GM08714 (cell line): ENCODE measurements around the gene ZNF37A.
"Not testable (repeated sequence)": the region's sequence is repeated elsewhere in the genome, so short reads cannot be mapped to it uniquely, and the experiment has no call there.

Experiments
- H3K4me3 ChIP-seq: fragments of 200-500 bp; sonication (Bioruptor generic); 2 replicates; pipeline ENCODE4 v1.5.1; 2014; ENCODE audit warnings: mild to moderate bottlenecking, low read length, inconsistent platforms
- ZNF274 ChIP-seq: IDR thresholded peaks from 2 replicates; pipeline ENCODE4 v1.6.1; 2012; ENCODE audit warnings: mild to moderate bottlenecking, low read depth, low read length

Gene ZNF37A

DNA sequence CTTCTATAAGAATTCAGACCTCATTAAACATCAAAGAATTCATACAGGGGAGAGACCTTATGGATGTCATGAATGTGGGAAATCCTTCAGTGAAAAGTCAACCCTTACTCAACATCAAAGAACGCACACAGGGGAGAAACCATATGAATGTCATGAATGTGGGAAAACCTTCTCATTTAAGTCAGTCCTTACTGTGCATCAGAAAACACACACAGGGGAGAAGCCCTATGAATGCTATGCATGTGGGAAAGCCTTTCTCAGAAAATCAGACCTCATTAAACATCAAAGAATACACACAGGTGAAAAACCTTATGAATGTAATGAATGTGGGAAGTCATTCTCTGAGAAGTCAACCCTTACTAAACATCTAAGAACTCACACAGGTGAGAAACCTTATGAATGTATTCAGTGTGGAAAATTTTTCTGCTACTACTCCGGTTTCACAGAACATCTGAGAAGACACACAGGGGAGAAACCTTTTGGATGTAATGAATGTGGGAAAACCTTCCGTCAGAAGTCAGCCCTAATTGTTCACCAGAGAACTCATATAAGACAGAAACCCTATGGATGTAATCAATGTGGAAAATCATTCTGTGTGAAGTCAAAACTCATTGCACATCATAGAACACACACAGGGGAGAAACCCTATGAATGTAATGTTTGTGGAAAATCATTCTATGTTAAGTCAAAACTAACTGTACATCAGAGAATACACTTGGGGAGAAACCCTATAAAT lies 24.1 kb downstream of the ZNF37A start:
- peak; percentile 55 for TF ChIP-seq ZNF274
- H3K4me3 ChIP-seq = no peak overlapping the region

DNA sequence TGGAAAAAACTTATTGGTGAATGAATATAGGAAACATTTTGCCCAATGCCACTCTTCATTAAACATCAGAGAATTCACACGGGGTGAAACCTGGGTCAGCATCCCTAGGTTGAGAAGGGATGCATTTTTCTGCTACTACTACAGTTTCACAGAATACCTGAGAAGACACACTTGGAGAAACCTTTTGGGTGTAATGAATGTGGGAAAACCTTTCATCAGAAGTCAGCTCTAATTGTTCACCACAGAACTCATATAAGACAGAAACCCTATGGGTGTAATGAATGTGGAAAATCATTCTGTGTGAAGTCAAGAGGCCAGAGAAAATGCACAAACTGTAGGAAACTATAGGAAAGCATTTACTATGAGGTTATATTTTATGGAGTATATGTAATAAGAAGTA lies 24.9 kb downstream of the ZNF37A start:
- no peak for TF ChIP-seq ZNF274
- H3K4me3 ChIP-seq = no peak overlapping the region

GRCh38 chr10:38127812-38128211 lies 33.7 kb downstream of the ZNF37A start:
- TF ChIP-seq ZNF274 = no peak
- no peak overlapping the region for H3K4me3 ChIP-seq

- H3K4me3 ChIP-seq = no peak overlapping the region
- no peak for TF ChIP-seq ZNF274
Observed at GRCh38 chr10:38143587-38143986, 49.5 kb downstream of the ZNF37A start.

DNA sequence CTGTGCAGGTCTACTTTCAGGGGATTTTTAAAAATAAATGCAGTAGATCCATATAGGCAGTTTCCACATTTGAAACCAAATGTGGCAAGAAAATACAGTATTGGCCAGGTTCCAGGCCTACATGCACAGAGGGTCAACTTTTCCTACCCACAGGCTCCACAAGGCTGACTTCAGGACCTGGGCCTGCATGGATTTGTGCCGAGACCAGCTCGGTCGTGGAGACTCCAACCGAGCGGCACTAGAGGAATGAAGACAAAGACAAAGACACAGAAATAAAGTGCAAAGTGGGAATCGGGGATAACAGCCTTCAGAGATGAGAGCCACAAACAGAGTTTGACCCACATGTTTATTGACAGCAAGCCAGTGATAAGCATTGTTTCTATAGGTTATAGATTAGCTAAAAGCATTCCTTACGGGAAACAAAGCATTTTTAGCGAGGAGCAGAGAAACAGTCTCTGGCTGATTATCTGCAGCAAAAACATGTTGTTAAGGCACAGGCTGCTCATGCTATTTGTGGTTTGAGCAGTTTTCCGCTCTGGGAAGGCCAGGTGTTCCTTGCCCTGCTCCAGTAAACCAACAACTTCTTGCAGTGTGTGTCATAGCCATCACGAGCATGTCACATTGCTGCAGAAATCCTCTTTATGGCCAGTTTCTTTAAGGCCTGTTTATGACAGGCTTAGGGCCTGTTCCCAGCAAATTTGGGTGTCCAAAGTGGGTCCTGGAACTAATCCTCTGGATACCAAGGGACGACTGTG lies 52.6 kb downstream of the ZNF37A start:
- no peak overlapping the region for H3K4me3 ChIP-seq

GRCh38 chr10:38147686-38148085 lies 53.5 kb downstream of the ZNF37A start:
- no peak for TF ChIP-seq ZNF274
- no peak overlapping the region for H3K4me3 ChIP-seq

More for the DNA sequence above, 52.6 kb downstream of the ZNF37A start:
- TF ChIP-seq ZNF274 = no peak

GRCh38 chr10:38150891-38151463 lies 56.8 kb downstream of the ZNF37A start:
- not testable (repeated sequence) for H3K4me3 ChIP-seq

DNA sequence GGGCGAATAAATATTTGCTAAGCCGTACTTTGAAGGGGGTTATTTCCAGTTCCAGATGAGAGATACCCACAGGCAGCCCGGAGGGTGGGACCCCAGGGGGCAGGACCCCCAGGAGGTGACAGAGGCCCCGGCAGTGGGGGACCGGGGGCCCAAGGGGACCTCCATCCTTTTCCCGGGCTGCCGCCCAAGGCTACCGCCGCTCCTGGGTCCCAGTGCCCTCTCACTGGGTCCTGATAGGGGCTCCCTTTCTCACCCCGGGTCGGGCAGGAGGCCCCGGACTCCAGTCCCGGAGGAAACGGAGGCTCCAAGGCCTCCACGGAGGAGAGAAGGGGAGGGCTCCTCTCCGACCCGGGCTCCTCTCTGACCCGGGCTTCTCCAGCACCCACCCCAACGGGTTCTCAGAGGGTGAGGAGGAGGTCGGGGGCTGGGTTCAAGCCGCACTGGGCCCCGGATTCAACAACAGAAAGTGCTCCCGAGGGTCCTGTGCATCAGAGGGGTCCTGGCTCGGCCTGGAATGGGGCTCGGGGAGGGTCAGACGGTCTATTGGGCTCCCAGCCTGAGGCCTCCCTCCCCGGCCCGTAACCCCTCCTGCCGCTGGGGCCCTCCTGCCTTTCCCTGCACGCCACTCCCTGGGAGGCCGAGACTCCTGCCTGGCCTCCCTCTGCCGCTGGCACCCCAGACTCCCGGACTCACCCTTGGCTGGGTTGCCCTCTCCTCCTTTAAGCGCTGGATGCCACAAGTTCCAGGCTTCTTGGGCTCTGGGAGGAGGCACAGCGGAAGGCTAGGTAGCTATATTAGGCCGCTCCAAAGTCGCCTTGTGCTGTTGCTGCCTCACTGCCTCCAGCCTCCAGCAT lies 62.5 kb downstream of the ZNF37A start:
- no peak for TF ChIP-seq ZNF274

DNA sequence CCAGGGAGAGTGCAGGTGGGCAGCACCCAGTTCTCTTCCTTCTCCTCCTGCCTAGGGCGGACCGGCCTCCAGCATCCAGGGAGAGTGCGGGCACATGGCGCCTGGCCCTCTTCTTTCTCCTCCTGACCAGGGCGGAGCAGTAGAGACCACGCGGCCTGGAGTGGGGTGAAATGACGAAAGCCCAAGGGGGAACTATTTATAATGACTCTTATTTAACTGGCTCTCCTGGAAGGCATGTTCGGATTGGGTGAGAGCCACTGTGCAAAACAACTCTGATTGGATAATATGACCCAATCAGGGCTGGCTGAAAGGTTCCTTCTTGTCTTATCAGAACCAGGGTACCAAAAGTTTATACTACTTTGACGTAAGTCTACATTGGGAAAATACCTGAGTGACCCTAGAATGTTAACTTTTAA lies 63.1 kb downstream of the ZNF37A start:
- H3K4me3 ChIP-seq = no peak overlapping the region
- no peak for TF ChIP-seq ZNF274

More for the DNA sequence above, 62.5 kb downstream of the ZNF37A start:
- H3K4me3 ChIP-seq = no peak overlapping the region

GRCh38 chr10:38159004-38159403 lies 64.9 kb downstream of the ZNF37A start:
- H3K4me3 ChIP-seq = no peak overlapping the region
- TF ChIP-seq ZNF274 = no peak

GRCh38 chr10:38163617-38164016 lies 69.5 kb downstream of the ZNF37A start:
- H3K4me3 ChIP-seq = no peak overlapping the region
- TF ChIP-seq ZNF274 = no peak

DNA sequence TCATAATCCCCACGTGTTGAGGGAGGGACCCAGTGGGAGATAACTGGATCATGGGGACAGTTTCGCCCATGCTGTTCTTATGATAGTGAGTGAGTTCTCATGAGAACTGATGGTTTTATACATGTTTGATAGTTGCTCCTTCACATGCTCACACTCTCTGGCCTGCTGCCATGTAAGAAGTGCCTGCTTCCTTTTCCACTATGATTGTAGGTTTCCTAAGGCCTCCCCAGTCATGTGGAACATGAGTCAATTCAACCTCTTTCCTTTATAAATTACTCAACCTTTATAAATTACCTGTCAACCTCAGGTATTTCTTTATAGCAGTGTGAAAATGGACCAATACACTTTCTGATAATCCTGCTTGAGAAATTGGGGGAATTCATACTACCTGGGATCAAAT lies 80.2 kb downstream of the ZNF37A start:
- H3K4me3 ChIP-seq = no peak overlapping the region
- TF ChIP-seq ZNF274 = no peak

DNA sequence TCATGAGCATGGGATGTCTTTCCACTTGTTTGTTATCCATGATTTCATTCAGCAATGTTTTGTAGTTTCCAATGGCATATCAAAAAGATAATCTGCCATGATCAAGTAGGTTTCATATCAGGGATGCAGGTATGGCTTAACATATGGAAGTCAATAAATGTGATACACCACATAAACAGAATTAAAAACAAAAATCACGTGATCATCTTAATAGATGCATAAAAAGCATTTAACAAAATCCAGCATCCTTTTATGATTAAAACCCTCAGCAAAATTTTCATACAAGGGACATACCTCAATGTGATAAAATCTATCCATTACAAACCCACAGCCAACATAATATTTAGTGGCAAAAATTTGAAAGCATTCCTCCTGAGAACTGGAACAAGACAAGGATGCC lies 90.3 kb downstream of the ZNF37A start:
- no peak overlapping the region for H3K4me3 ChIP-seq
- TF ChIP-seq ZNF274 = no peak
